SK-N-SH (cell line): ENCODE measurements around the gene ELMO1.

Experiments
- CHD2 ChIP-seq: fragments of 150-350 bp; IDR thresholded peaks from 2 replicates; pipeline ENCODE4 v1.6.1; 2018; ENCODE audit warnings: low read length; ENCODE audit not compliant: partially characterized antibody
- RAD21 ChIP-seq: IDR thresholded peaks from 2 replicates; pipeline ENCODE4 v1.6.1; 2012; ENCODE audit warnings: mild to moderate bottlenecking, low read length
- REST ChIP-seq: IDR thresholded peaks from 2 replicates; pipeline ENCODE4 v1.6.1; 2012; ENCODE audit warnings: mild to moderate bottlenecking, low read depth, low read length, moderate library complexity
- SIN3A ChIP-seq: IDR thresholded peaks from 2 replicates; pipeline ENCODE4 v1.6.1; 2012; ENCODE audit warnings: low read depth, mild to moderate bottlenecking, low read length, moderate library complexity, borderline replicate concordance
- TAF1 ChIP-seq: IDR thresholded peaks from 2 replicates; pipeline ENCODE4 v1.6.1; 2012; ENCODE audit warnings: low read depth, mild to moderate bottlenecking, low read length, moderate library complexity, borderline replicate concordance
- TF ChIP-seq, protein P1 (sequence below): fragments of 200-600 bp; sonication (generic); IDR thresholded peaks from 2 replicates; pipeline ENCODE4 v1.6.1; 2017; ENCODE audit warnings: antibody characterized with exemption, mild to moderate bottlenecking, moderate library complexity

DNA sequence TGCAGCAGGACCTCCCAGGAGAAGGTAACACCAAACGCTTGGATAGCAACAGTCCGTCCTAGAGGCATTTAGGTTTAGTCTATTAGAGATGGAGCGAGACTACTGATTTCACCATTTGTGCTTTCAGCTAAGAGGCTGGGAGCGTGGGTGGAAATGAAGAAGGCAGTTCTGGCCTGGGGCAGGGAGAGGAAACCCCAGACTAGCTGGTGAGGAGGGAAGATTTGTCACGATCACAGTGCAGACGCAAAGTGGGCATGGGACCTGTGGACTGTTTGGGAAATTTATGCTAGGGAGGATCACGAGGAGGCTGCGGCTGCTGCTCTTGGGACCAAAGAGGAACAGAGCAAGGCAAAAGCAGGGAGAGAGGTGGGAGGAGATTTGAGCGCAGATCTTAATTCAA is 594.0 kb downstream of the ELMO1 start:
- TF ChIP-seq, protein P1, sequence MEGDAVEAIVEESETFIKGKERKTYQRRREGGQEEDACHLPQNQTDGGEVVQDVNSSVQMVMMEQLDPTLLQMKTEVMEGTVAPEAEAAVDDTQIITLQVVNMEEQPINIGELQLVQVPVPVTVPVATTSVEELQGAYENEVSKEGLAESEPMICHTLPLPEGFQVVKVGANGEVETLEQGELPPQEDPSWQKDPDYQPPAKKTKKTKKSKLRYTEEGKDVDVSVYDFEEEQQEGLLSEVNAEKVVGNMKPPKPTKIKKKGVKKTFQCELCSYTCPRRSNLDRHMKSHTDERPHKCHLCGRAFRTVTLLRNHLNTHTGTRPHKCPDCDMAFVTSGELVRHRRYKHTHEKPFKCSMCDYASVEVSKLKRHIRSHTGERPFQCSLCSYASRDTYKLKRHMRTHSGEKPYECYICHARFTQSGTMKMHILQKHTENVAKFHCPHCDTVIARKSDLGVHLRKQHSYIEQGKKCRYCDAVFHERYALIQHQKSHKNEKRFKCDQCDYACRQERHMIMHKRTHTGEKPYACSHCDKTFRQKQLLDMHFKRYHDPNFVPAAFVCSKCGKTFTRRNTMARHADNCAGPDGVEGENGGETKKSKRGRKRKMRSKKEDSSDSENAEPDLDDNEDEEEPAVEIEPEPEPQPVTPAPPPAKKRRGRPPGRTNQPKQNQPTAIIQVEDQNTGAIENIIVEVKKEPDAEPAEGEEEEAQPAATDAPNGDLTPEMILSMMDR = no peak
- TF ChIP-seq TAF1 = no peak
- no peak for TF ChIP-seq RAD21
- TF ChIP-seq SIN3A = no peak
- no peak for TF ChIP-seq REST
- TF ChIP-seq CHD2 = no peak
